GM19467 (cell line): ENCODE data around the gene GRAMD1A.

Experiments used
- ATAC-seq: cut with Tn5 transposase; IDR thresholded peaks from one replicate; pipeline ENCODE4 v1.9.1; 2021; ENCODE audit warnings: mild to moderate bottlenecking, moderate library complexity; ENCODE audit not compliant: unreplicated experiment

GRAMD1A gene

DNA sequence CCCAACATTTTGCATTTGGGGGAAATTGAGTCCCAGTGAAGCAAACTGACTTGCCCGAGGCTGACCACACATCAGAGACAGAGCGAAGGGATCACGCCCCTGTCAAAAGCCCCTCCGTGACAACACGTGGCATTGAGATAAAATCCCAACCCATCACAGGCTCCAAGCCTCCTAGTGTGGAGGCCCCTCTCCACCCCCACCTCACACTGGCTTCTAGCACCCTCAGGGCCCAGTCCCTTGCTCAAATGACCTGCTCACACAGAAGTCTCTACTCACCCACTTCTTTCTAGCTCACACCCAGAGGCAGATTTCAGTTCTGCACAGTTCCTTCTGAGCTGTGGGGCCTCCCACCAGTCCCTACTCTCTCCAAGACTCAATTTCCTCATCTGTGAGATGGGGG lies 51.7 kb downstream of the GRAMD1A start:
- ATAC-seq = no peak

DNA sequence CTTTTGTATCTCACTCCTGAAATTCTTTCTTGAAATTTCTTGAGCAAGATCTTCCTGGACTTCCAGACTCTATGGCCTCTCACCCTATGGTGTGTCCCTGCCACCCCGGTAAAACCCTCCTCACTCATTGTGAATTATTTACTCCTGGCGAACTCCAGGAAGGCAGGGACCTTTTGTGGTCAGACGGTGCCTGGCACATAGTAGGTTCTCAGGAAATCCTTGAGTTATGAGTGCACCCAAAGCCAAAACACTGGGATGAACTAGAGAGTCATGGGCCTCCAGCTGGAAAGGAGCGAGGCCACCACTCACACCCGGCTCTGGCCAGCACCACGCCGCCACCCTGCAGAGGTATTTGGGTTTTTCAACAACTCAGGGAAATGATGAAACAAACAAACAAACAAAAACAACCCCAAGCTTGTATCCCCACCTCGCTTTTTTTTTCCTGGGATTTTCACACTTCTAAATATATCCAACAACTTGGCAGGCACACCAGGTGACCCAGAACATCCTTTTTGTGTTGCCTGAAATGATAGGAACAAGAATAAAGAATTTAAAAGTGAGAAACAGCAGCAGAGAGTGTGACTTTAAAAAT lies 52.6 kb downstream of the GRAMD1A start:
- no peak for ATAC-seq

DNA sequence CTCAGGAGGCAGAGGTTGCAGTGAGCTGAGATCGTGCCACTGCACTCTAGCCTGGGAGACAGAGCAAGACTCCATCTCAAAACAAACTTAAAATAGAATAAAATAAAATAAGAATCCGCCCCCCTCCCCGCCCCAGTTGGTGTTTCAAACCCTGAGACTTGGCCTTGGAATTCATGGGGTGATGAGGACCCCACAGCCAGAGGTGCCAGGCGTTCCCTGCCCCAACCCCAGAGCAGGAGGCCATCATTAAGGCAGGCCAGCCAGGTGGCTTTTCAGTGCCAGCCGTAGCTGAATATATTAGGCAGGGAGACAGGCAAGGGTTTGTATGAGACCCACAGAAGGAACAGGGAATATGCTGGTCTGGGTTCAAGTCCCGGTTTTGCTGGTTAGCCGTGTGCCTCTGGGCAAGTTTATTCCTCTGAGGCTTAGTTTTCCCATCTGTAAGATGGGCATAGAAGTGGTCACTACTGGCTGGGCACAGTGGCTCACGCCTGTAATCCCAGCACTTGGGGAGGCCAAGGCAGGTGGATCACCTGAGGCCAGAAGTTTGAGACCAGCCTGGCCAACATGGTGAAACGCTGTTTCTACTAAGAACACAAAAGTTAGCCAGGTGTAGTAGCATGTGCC lies 53.7 kb downstream of the GRAMD1A start:
- no peak for ATAC-seq

DNA sequence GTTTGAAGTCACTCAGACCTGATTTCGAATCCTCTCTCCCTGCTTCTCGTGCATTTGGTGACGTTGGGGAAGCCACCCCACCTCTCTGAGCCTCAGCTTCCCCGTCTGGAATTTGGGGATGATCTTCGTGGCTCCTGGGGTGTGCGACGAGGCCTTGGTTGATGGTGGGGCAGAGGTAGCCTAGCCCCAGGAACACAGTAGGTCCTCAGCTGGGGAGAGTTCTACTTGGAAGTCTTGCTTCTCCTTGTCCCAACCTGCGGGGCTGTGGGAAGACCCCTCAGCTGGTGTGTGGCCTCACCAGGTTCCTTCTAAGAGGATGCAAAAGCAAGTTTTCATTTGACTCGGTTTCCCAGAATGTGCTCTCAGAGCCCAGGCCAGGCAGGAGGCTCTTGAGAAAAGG lies 54.5 kb downstream of the GRAMD1A start:
- no peak for ATAC-seq

DNA sequence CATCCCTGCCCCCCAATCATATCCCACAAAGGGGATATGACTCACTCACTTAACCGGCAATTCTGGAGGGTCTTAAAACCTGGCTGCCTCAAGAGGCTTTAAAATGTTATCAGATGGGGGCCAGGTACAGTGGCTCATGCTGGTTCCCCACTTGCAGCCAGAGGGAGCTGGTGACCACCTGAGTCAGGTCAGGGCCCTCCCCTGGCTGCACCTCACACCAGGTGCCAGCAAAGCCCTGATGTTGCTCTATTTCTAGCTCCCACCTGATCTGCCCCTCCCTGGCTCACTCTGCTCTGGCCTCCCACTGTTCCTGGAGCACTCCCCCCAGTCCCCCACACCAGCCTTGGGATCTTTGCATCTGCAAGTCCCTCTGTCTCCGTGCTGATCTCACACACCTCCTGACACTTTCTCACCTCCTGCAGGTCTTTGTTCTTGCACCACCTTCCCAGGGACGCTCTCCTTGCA lies 55.6 kb downstream of the GRAMD1A start:
- ATAC-seq = no peak

DNA sequence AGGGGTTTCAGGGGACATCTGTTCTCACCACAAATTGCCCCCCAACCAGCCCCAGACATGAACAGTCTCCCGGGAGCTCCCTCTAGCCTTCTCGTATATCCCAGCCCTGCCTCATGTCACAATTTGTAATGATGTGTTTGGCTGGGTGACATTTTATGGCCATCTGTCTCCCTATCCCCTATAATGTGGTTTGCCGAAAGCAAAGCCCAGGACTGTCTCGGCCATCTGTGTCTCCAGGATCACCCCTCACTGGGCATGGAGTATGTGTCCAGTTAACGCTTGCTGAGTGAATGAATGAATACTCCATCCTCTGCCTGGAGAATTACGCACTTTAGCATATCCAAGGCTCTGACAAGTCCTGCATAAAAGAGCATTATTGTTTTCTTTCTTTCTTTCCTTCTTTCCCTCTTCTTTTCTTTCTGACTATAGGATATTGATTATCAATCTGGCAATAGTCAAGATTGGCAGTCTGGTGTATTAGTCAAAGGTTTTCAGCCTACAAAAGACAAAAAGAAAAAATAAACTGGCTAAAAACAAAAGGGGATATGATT lies 56.5 kb downstream of the GRAMD1A start:
- ATAC-seq = no peak

DNA sequence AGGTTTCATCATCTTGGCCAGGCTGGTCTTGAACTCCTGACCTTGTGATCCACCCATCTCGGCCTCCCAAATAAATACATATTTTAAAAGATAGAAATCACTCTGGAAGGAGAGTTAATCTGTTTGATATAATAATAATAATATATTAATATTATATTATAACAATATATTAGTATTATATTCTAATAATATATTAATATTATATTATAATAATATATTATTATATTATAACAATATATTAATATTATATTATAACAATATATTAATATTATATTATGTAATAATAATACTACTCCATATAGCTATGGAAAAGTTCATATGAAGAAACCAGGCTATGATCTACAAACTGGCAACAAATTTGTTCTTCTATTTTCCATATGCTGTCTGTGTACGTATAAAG lies 58.2 kb downstream of the GRAMD1A start:
- no peak for ATAC-seq

DNA sequence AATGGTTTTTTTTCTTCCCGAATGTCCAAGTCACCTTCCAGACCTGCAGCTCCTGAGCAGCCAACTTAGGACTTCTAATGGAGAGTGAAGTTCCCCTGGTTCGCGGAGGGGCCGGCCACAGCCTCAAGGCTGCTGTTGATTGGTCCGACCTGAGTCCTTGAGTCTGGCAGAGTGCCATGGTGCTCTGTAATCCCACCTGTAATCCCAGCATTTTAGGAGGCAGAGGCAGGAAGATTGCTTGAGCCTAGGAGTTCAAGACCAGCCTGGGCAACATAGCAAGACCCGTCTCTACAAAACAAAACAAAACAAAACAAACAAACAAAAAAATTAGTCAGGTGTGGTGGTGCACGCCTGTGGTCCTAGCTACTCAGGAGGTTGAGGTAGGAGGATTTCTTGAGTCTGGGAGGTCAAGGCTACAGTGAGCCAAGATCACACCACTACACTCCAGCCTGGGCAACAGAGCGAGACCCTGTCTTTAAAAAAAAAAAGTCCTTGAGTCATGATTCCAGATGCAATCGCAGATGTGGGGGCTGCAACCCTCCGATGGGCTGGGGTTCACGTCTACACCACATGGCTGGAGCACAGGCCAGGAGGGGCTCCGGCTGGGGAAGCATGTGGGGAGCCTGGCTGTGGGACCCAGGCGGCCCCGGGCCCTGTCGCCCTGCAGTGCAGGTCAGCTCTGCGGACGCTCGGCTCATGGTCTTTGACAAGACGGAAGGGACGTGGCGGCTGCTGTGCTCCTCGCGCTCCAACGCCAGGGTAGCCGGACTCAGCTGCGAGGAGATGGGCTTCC lies 59.1 kb downstream of the GRAMD1A start:
- ATAC-seq = no peak

DNA sequence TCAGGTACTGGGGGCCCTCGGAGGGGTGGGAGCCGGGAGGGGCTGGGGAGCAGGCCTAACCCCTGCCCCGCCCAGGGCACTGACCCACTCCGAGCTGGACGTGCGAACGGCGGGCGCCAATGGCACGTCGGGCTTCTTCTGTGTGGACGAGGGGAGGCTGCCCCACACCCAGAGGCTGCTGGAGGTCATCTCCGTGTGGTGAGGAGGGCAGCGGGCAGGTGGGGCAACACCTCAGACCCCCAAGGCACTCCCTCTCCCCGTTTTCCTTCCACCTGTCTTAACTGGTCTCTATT lies 59.6 kb downstream of the GRAMD1A start:
- ATAC-seq = no peak

DNA sequence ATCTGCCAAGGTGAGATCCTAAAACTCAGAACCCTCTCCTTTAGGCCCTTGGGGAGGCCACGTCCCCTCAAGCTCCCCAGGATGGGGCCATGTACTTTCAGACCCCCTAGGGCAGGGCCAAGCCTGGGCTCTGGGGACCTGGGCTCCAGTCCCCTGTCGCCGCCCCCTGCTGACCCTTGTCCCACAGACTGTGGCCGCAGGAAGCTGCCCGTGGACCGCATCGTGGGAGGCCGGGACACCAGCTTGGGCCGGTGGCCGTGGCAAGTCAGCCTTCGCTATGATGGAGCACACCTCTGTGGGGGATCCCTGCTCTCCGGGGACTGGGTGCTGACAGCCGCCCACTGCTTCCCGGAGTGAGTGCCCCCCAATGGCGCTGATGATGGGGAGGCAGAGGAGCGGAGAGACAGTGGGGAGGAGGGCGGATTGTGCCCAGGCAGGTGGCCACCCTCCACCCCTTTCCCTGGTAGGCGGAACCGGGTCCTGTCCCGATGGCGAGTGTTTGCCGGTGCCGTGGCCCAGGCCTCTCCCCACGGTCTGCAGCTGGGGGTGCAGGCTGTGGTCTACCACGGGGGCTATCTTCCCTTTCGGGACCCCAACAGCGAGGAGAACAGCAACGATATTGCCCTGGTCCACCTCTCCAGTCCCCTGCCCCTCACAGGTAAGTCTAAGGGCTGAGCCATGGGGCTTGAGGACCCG lies 60.2 kb downstream of the GRAMD1A start:
- no peak for ATAC-seq

DNA sequence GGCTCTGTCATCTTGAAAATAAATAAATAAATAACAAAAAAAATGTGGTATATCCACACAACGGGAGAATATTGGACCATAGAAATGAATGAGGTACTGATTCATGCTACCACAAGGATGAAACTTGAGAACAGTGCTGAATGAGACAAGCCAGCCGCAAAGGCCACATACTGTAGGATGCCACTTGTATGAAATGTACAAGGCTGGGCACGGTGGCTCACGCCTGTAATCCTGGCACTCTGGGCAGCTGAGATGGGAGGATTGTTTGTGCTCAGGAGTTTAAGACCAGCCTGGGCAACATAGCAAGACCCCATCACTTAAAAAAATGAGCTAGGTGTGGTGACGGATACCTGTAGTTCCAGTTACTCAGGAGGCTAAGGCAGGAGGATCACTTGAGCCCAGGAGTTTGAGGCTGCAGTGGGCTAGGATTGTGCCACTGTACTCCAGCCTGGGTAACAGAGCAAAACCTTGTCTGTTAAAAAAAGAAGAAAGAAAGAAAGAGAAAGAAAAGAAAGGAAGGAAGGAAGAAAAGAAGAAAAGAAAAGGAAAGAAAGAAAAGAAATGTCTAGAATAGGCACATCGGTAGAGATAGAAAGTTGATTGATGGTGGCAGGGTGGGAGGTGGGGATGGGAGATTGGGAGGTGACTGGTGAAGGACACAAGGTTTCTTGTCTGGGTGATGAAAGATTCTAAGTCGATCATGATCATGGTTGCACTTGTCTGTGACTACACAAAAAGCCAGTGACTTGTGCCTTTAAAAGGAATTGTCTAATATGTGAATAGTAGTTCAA lies 61.7 kb downstream of the GRAMD1A start:
- no peak for ATAC-seq

DNA sequence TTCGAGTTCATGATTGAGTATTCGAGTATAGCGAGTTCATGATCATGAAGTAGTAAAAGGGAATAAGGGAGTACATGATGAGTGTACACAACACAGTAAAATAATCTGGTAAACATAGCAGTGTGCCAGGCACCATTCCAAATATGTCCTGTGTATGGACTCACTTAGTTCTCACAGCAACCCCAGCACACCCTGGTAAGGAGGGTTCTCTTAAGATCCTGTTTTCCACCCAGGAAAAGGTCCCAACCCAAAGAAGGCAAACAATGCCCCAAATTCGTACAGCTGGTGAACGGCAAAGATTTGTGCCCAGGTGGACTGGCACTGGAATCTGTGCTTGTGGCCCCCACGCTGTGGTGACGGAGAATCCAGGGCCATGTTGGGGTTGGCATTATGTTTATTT lies 62.8 kb downstream of the GRAMD1A start:
- no peak for ATAC-seq

DNA sequence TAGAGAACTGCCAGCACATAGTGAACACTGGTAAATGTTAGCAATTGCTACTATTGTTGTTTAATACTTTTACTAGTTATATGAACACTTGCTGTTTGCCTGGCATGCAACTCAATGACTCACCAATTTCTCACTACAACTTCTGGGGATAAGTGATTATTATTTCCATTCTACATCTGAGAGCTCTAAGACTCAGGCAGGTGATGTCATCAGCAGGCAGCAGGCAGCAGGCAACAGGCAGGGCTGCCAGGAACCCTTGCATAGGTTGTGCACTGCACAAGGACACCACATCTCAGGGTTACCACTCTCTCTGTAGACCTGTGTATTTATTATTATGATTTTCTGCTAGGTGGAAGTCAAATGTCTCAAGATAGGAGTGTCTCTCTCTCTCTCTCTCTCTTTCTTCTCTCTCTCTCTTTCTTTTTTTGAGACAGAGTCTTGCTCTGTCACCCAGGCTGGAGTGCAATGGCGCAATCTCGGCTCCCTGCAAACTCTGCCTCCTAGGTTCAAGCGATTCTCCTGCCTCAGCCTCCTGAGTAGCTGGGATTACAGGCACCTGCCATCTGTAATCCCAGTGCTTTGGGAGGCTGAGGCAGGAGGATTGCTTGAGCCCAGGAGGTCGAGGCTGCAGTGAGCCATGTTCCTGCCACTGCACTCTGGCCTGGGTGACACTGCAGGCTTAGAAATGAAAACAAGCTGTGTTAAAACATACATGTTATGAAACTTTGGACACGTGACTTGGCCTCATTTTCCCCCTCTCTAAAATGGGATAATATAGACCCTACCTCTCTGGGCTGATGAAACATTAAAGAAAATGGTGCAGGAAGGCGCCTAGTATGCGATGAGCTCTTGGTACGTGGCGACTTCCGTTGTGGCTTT lies 64.1 kb downstream of the GRAMD1A start:
- ATAC-seq = no peak

DNA sequence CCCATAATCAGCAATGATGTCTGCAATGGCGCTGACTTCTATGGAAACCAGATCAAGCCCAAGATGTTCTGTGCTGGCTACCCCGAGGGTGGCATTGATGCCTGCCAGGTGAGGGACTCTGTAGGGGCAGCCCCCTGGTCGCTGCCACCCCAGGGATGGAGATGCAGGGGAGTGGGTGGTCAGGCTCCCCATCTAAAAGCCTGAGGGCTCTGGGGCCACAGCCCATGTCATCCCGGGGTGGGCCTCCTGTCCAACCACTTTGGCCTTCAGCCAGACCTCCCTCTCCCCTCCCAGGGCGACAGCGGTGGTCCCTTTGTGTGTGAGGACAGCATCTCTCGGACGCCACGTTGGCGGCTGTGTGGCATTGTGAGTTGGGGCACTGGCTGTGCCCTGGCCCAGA lies 65.5 kb downstream of the GRAMD1A start:
- ATAC-seq = no peak

DNA sequence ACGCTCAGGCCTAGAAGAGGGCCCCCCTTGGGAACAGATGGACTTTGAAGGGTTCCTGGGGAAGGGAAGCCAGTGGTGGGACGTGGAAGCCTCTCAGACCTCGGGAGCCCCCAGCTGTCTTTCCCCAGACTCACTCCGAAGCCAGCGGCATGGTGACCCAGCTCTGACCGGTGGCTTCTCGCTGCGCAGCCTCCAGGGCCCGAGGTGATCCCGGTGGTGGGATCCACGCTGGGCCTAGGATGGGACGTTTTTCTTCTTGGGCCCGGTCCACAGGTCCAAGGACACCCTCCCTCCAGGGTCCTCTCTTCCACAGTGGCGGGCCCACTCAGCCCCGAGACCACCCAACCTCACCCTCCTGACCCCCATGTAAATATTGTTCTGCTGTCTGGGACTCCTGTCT lies 66.0 kb downstream of the GRAMD1A start:
- no peak for ATAC-seq

DNA sequence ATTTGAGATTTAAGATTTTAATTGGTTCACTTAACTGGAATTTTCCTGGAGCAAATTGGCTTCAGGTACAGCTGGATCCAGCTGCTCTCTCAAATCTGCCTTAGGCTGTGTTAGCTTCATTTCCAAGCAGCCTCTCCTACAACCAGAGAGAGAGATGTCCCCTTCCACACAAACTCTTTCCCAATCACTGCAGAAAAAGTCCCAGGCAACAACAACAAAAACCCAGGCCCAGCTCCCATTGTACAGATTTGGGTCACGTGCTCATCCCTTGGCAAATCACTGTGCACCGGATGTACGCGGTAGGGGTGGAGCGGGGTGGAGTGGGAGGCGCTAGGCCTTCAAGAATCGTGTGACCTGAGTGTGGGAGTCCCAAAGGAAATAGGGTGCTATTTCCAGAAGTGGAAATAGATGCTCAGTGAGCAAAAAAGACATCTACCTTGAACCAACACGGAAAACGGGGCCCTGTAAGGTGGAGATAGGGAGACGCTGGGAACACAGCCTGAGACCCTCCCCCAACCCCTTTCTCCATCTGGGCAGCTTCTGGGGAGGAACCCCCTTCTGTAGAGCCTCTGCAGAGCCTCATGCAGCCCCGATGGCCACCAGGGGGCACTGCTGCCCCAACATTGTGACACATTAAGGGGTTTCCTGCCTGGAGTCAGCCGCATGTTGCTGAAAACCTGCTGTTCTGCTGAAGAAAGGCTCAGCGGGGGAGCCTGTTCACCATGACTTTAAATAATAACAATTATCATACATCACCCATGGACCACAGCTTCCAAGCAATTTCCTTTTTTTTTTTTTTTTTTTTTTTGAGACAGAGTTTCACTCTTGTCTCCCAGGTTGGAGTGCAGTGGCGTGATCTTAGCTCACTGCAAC lies 66.8 kb downstream of the GRAMD1A start:
- peak; percentile 83 for ATAC-seq

DNA sequence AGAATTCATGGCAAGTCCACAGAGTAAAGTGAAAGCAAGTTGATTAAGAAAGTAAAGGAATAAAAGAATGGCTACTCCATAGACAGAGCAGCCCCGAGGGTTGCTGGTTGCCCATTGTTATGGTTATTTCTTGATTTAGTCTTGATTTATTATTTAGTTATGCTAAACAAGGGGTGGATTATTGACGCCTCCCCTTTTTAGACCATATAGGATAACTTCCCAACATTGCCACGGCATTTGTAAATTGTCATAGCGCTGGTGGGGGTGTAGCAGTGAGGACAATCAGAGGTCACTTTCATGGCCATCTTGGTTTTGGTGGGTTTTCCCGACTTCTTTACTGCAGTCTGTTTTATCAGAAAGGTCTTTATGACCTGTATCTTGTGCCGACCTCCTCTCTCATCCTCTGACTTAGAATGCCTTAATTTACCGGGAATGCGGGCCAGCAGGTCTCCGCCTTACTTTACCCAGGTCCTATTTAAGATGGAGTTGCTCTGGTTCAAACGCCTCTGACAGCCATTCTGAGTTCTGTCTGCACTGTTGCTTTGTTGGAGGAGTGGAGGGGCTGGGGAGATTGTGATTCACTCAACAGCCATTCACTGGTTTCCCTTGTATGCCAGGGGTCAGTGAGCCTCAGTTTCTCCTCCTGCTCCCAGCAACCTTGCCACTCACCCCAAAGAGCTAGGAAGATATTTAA lies 69.0 kb downstream of the GRAMD1A start:
- no peak for ATAC-seq

DNA sequence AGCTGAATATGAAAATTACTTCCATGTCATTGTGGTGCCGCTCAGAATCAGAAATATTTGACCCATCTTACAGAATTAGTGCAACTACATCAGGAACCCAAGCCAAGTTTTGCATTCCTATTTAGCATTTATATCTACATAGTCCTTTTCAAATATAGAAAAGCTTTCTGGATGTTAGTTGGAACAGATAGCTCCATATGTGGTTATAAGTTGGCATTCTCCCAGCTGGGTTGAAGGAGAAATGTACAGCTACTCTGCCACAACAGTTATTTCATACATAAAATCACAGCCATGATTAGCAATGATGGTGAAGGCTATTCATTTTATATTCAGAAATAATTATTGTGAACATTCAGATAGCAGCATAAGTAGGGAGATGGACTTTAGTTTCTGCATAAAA lies 69.6 kb downstream of the GRAMD1A start:
- no peak for ATAC-seq
